ELR (cell line): ENCODE results near the gene BRD8.

Source experiments
- DNase-seq: peaks from one replicate; pipeline ENCODE4 v3.0.0-alpha.2; 2015; ENCODE audit warnings: low read depth

The BRD8 gene

DNA sequence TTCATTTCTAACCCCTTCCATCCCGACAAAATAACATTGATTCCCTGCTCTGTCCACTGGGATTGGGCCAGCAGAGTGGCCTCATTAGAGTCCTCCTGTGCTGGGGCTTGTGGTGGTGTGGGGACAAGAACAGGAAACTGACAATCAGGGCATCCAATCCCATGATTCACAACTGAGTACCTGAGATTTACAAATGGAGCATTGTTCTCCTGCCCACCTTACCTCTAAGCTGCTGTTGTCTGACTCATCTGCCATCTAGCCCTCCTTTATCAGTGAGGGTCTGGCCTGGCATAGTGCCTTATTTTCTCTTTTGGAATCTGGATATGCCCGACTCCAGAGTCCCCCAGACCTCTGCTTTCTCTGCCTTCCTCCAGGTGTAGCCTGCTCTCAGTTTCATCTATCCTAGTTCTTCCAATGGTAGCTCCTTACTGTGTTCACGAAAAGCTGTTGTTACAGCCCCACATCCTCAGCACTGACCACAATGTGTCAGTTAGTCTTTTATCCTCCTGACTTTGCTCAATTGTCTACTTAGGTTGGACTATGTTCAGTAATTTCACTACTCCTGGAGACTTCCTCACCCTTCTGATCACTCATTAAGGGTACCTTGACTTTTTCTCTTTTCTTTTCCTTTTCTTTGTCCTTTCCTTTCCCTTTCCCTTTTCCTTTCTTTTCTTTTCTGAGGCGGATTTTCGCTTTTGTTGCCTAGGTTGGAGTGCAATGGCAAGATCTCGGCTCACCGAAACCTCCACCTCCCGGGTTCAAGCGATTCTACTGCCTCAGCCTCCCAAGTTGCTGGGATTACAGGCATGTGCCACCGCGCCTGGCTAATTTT, 81.2 kb downstream of the BRD8 start:
- DNase-seq: no peak

DNA sequence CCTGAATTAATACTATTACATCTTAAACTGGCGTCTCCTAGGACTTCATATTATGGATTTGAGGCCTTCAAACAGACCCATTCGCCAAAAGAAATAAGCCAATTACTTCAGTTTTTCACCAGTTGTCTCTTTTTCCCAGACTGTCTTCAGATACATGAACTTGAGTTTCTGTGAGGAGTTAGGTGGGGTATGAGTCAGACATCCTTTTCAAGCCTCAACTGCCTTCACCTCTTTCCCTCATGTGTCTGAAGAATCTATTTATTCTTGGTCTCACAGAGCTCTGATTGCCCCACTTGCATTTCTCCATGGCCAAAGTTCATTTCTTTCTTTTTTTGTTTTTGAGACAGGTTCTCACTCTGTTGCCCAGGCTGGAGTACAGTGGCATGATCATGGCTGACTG, 82.1 kb downstream of the BRD8 start:
- DNase-seq: peak; percentile 6

- DNase-seq: no peak
Measured at GRCh38 chr5:138095100-138095907, 83.1 kb downstream of the BRD8 start.

DNA sequence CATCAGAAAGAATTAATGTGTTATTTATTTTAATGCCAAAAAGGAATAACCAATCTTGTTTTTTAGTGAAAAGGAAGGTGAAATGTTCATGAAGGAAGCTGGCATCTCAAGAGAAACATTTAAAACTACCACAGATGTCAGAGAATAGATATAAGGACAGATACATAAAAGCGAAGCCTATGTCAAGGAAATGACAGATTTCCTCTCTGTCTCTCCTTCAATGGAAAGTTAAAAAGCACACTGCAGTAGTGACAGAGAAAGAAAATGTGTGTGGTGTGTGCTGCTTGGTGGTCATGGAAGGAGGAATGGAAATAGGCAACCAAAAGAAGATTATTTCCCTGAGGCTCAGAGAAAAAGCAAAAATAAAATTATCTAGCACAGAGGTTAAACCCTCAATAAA, 85.4 kb downstream of the BRD8 start:
- no peak for DNase-seq

DNA sequence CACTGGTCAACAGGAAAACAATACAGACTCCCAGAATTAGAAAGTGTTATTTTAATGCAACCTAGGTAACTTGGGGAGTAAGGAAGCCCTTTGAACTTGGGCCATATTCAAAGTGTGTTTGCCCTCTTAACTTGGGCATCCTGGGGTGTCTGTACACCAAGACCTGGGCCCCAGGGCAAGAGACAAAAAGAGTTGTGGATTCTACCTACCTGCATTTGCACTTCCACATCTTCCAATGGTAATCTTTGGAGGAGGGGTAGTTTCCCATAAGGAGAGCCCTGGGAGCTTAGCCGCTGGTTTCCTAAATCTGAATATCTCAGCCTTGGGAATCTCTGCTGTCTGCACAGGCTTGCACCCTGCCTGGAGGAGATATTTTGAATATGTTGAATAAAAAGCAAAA, 86.1 kb downstream of the BRD8 start:
- no peak for DNase-seq

GRCh38 chr5:138091685-138092084, 86.7 kb downstream of the BRD8 start:
- no peak for DNase-seq
